ENCODE data around the gene PRKACG. TPM values are rescaled to one million over a fixed set of nuclear protein-coding genes. Genes with fewer than 3 reads are reported as not detected.
"Not testable (repeated sequence)": the region's sequence is repeated elsewhere in the genome, so short reads cannot be mapped to it uniquely, and the experiment has no call there.

The PRKACG gene
- total RNA-seq, 1 donor from 2014 or later: not detected

DNA sequence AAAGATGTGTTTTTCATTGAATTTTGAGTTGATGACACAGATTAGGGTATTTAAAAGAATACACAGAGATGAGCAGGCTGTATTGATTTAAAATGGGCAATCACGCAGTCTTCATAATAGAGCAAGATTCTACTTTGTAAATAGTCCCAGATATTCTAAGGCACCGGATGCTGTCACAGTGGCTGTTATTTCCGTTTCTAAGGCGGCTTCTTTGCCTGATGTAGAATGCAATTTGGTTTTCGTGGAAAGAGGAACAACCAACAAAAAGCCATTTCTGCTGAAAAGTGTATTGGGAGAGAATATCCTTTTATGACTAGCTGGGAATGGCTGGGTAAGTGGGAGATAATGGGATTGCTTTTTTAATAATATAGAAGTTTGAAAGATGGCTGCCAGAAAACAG lies 17.5 kb downstream of the PRKACG start:
- Mint-ChIP-seq H3K27me3 (ENCODE audit: insufficient read depth) (no peaks in the 10 kb centered on the region), H3K9me3 (no peaks in the 10 kb centered on the region), H3K4me3 (peak overlapping the region; percentile 21), H3K27ac (peak overlapping the region; percentile 62), H3K4me1 (ENCODE audit: low read depth) (peaks cover 38% of the 10 kb centered on the region), H3K36me3 (ENCODE audit: low read depth) (peaks cover 15% of the 10 kb centered on the region)
- no peak for DNase-seq (ENCODE audit: low spot score)
- intact Hi-C loops (cut with micrococcal nuclease): loop anchor here (5.0 kb wide), 3 partner anchors 79 to 149 kb away; no protein-coding TSS in a partner anchor

DNA sequence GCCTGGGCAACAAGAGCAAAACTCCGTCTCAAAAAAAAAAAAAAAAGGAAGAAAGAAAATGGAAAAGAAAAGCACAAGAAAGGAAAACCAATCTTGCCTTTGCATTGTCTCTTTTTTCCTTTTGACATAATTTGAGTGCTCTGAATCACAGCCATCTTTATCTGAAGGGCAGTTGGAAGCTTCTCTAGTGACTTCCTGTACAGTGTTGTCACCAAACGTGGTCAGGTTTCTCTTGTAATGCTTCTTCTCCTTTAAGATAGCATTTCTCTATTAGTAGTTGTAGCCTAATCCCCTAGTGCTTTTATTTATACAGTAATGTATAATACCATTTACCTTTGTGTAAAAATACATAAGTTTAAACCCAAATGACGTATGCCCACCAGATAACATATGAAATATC lies 18.1 kb downstream of the PRKACG start:
- Mint-ChIP-seq H3K36me3 (ENCODE audit: low read depth) (peaks cover 15% of the 10 kb centered on the region), H3K27ac (no peak overlapping the region), H3K4me1 (ENCODE audit: low read depth) (peaks cover 38% of the 10 kb centered on the region), H3K4me3 (no peak overlapping the region), H3K9me3 (no peaks in the 10 kb centered on the region), H3K27me3 (ENCODE audit: insufficient read depth) (no peaks in the 10 kb centered on the region)
- intact Hi-C loops (cut with micrococcal nuclease): loop anchor here (5.0 kb wide), 3 partner anchors 78 to 148 kb away; no protein-coding TSS in a partner anchor
- no peak for DNase-seq (ENCODE audit: low spot score)

DNA sequence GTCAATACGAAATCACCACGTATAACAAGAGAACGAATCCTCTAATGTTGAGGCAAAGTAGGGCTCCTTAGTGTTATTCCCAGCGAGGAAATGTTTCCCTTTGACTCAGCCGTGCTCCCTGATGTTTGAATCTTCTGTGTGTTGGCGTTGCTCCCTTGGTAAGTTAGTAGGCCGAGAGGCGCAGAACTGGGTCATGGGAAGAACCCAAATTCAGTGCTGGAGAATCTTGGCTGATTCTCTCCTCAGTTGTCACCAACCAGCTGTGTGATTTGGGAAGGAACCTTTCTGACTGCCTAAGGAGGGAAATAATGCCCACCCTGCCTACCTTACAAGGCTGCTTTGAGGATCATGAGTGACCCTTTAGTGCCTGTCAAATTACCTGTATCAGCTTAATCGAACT lies 22.5 kb downstream of the PRKACG start:
- H3K4me1 Mint-ChIP-seq (ENCODE audit: low read depth): peaks cover 9% of the 10 kb centered on the region
- peaks cover 1% of the 10 kb centered on the region for H3K36me3 Mint-ChIP-seq (ENCODE audit: low read depth)
- no peak for DNase-seq (ENCODE audit: low spot score)
- no peaks in the 10 kb centered on the region for H3K9me3 Mint-ChIP-seq
- intact Hi-C loops (cut with micrococcal nuclease): no loop called here
- H3K27me3 Mint-ChIP-seq (ENCODE audit: insufficient read depth): no peaks in the 10 kb centered on the region
- no peak overlapping the region for H3K4me3 Mint-ChIP-seq
- H3K27ac Mint-ChIP-seq: no peak overlapping the region

DNA sequence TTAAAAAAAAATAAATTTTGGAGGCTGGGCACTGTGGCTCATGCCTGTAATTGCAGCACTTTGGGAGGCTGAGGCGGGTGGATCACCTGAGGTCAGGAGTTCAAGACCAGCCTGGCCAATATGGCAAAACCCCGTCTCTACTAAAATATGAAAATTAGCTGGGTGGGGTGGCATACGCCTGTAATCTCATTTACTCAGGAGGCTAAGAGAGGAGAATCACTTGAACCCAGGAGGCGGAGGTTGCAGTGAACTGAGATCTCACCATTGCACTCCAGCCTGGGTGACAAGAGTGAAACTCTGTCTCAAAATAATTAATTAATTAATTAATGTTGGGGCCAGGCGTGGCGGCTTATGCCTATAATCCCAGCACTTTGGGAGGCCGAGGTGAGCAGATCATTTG lies 27.0 kb downstream of the PRKACG start:
- H3K4me3 Mint-ChIP-seq; H3K36me3 Mint-ChIP-seq (ENCODE audit: low read depth); H3K27me3 Mint-ChIP-seq (ENCODE audit: insufficient read depth); H3K9me3 Mint-ChIP-seq; intact Hi-C loops (cut with micrococcal nuclease); H3K27ac Mint-ChIP-seq; DNase-seq (ENCODE audit: low spot score): not testable (repeated sequence)
- H3K4me1 Mint-ChIP-seq (ENCODE audit: low read depth): peaks cover 33% of the 10 kb centered on the region

DNA sequence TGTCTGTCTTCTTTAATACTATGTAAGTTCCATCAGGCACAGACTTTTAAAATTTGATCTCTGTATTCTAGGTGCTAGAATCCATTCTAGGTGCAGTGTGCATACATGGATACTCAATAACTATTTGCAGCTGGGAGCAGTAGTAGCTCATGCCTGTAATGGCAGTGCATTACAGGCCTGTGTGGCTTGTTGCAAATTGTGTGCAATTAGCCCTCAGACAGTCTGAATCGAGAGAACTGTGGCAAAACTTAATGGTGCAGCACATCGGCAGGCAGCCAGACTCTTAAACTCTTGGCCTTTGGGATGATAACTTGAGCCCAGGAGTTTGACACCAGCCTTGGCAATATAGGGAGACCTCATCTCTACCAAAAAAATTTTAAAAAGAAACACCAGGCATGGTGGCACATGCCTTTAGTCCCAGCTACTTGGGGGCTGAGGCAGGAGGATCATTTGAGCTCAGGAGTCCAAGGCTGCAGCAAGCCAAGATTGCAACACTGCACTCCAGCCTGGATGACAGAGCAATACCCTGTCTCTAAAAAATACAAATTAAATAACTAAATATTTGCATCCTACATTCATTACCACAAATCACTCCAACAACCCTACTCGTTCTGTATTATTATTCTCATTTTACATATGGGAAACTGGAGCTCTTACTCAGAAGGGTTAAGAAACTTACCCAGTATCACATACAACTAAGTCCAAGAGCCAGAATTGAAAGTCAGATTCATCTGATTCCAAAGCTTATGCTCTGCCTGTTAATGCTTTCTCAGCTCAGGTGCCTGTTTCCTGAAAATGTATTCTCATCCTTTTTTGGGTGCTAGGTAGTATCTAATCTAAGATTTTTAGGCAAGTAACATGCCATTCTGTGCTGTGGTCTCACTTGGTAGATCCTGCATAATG lies 30.1 kb downstream of the PRKACG start:
- Mint-ChIP-seq H3K4me3 (peak overlapping the region; percentile 19), H3K4me1 (ENCODE audit: low read depth) (peaks cover 62% of the 10 kb centered on the region), H3K27ac (peak overlapping the region; percentile 41), H3K27me3 (ENCODE audit: insufficient read depth) (peaks cover 2% of the 10 kb centered on the region), H3K36me3 (ENCODE audit: low read depth) (peaks cover 4% of the 10 kb centered on the region), H3K9me3 (no peaks in the 10 kb centered on the region)
- intact Hi-C loops (cut with micrococcal nuclease): loop anchor here (1.0 kb wide), 1 partner anchor 9 kb away; no protein-coding TSS in a partner anchor
- no peak for DNase-seq (ENCODE audit: low spot score)

DNA sequence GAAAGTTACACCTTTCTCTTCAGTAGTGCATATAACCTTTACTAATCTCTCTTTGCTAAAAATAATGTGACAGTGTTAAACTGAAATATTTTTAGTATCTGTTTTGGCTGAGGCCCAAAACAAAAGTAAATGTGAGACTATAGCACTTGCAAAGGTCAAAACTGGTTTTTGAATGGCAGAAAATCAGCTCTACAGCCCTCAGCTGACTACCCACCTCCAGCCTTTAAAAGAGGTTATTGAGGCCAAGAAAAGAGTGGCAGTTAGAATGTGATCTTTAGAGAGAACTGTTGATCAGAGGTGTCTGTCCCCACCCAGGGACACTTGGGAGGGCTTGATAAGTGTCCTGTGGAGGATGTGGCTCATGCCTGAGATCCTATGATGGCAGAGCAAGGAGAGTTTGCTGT lies 30.9 kb downstream of the PRKACG start:
- DNase-seq (ENCODE audit: low spot score): no peak
- Mint-ChIP-seq H3K4me1 (ENCODE audit: low read depth) (peaks cover 68% of the 10 kb centered on the region), H3K9me3 (no peaks in the 10 kb centered on the region), H3K4me3 (peak overlapping the region; percentile 19), H3K36me3 (ENCODE audit: low read depth) (peaks cover 8% of the 10 kb centered on the region), H3K27me3 (ENCODE audit: insufficient read depth) (peaks cover 2% of the 10 kb centered on the region), H3K27ac (peak overlapping the region; percentile 56)
- intact Hi-C loops (cut with micrococcal nuclease): no loop called here

DNA sequence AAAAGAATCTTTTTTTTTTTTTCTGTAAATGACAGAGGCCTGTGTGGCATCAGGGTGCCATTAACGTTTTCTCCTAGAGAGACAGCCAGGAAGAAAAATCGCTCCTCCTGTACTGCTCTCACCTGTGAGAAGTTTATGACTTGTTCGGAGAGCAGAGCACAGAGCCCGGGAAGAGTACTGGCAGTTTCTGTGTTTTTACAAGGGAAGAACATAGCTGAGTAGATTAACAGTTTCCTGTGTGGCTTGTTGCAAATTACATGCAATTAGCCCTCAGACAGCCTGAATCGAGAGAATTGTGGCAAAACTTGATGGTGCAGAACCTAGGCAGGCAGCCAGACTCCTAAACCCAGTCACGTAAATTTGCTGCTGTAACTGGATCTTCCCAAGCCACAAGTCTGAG lies 32.1 kb downstream of the PRKACG start:
- H3K4me3 Mint-ChIP-seq: no peak overlapping the region
- peaks cover 10% of the 10 kb centered on the region for H3K36me3 Mint-ChIP-seq (ENCODE audit: low read depth)
- H3K4me1 Mint-ChIP-seq (ENCODE audit: low read depth): peaks cover 71% of the 10 kb centered on the region
- intact Hi-C loops (cut with micrococcal nuclease): no loop called here
- DNase-seq (ENCODE audit: low spot score): no peak
- peaks cover 2% of the 10 kb centered on the region for H3K27me3 Mint-ChIP-seq (ENCODE audit: insufficient read depth)
- H3K27ac Mint-ChIP-seq: peak overlapping the region; percentile 21
- no peaks in the 10 kb centered on the region for H3K9me3 Mint-ChIP-seq

DNA sequence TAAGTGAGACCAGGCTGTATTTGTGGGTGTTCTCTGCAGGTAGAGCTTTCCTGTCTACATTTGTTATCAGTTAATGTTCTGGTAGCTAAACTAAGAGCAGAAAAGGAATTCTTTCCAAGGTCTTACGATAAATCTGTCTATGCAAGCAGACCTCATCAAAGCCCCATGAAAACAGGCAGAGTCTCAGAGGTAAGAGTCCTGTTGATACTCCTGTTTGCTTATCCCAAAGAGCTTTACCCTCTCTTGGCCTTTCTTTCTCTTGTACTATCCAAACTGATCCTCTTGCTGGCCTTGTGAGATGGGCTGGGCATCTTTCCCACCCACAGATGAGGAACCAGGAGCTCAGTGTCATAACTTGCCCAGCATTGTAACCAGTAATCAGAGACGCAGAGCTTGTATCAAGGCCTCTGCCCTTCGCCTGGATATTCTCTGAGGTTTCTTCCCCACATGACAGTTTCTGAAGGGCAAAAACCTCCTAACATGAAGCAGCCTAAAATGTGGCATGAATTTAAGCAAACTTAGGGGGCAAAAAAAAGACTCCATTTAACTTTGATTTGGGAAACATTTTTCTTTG lies 33.5 kb downstream of the PRKACG start:
- Mint-ChIP-seq H3K36me3 (ENCODE audit: low read depth) (peaks cover 14% of the 10 kb centered on the region), H3K9me3 (no peaks in the 10 kb centered on the region), H3K4me1 (ENCODE audit: low read depth) (peaks cover 79% of the 10 kb centered on the region), H3K27ac (peak overlapping the region; percentile 72), H3K4me3 (peak overlapping the region; percentile 17), H3K27me3 (ENCODE audit: insufficient read depth) (peaks cover 2% of the 10 kb centered on the region)
- intact Hi-C loops (cut with micrococcal nuclease): no loop called here
- DNase-seq (ENCODE audit: low spot score): no peak

DNA sequence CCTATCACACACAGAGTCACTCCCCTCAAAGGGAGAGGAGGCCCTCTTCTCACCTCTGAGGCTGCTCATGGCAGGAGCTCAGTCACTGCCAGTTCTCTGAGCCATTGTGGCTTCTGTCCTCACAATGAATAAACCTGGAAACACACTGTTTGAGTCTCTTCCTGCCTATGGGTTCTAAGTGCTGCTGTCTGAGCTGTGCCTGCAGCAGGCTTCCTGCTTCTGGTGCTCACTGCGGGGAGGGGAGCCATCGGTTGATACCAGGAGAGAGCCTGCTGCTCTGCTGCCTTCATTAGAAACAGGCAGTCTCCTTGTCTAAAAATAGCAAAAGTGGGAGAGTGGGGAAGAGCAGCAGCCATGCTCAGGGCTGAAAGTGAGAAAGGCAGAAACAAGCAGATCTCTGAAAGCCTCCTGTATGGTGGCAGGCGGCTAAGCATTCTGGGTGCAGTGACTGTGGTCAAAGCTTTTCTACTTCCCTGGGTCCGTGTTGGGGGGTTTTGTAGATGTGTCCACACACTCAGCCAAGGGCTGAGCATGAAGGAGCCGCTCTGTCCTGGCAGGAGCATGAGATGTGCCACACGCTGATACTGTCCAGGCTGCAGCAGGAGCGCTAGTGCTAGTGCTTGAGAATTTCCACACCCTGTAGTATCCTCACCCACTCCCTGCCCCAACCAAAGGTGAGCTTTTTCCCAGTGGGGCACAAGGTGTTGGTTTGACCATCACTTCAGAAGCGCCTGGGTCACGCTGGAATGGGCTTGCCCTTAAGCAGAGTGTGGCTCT lies 34.2 kb downstream of the PRKACG start:
- DNase-seq (ENCODE audit: low spot score): peak; percentile 38
- peaks cover 85% of the 10 kb centered on the region for H3K4me1 Mint-ChIP-seq (ENCODE audit: low read depth)
- peaks cover 2% of the 10 kb centered on the region for H3K27me3 Mint-ChIP-seq (ENCODE audit: insufficient read depth)
- intact Hi-C loops (cut with micrococcal nuclease): loop anchor here (1.0 kb wide), 4 partner anchors 27 to 326 kb away; no protein-coding TSS in a partner anchor
- H3K27ac Mint-ChIP-seq: peak overlapping the region; percentile 97
- peaks cover 14% of the 10 kb centered on the region for H3K36me3 Mint-ChIP-seq (ENCODE audit: low read depth)
- H3K4me3 Mint-ChIP-seq: peak overlapping the region; percentile 69
- no peaks in the 10 kb centered on the region for H3K9me3 Mint-ChIP-seq

DNA sequence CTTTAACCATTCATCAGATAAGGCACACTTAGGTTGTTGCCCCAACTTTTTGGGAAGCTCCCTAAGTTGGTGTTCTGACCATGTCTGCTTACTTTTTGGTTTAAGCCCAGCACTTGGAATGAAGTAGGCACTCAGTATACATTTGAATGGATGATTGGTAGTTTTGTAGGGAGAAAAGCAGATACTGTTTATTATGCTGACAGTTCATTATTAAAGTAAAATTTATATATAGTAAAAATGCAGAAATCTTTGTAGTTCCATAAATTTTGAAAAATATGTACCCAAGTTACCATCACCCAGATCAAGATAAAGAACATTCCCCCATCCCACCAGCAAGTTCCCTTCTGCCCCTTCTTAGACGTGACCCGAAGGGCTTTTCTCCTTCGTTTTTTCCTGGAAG lies 35.4 kb downstream of the PRKACG start:
- Mint-ChIP-seq H3K9me3 (no peaks in the 10 kb centered on the region), H3K27me3 (ENCODE audit: insufficient read depth) (peaks cover 2% of the 10 kb centered on the region), H3K4me1 (ENCODE audit: low read depth) (peaks cover 85% of the 10 kb centered on the region), H3K4me3 (no peak overlapping the region), H3K36me3 (ENCODE audit: low read depth) (peaks cover 19% of the 10 kb centered on the region), H3K27ac (no peak overlapping the region)
- DNase-seq (ENCODE audit: low spot score): no peak
- intact Hi-C loops (cut with micrococcal nuclease): no loop called here

DNA sequence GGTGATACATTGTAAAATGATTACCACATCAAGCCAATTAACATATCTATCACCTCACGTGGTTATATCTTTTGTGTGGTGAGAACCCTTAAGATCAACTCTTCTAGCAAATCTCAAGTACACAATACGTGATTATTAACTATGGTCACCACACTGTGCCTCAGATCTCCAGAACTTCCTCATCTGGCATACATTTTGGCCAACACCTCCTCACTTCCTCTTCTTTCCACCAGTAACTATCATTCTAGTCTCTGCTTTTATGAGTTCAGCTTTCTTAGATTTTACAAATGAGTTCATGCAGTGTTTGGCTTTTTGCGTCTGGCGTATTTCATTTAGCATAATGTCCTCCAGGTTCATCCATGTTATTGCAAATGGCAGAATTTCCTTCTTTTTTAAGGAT lies 35.8 kb downstream of the PRKACG start:
- peaks cover 19% of the 10 kb centered on the region for H3K36me3 Mint-ChIP-seq (ENCODE audit: low read depth)
- no peak overlapping the region for H3K4me3 Mint-ChIP-seq
- intact Hi-C loops (cut with micrococcal nuclease): no loop called here
- no peaks in the 10 kb centered on the region for H3K9me3 Mint-ChIP-seq
- H3K4me1 Mint-ChIP-seq (ENCODE audit: low read depth): peaks cover 85% of the 10 kb centered on the region
- H3K27me3 Mint-ChIP-seq (ENCODE audit: insufficient read depth): peaks cover 2% of the 10 kb centered on the region
- peak overlapping the region; percentile 14 for H3K27ac Mint-ChIP-seq
- no peak for DNase-seq (ENCODE audit: low spot score)

DNA sequence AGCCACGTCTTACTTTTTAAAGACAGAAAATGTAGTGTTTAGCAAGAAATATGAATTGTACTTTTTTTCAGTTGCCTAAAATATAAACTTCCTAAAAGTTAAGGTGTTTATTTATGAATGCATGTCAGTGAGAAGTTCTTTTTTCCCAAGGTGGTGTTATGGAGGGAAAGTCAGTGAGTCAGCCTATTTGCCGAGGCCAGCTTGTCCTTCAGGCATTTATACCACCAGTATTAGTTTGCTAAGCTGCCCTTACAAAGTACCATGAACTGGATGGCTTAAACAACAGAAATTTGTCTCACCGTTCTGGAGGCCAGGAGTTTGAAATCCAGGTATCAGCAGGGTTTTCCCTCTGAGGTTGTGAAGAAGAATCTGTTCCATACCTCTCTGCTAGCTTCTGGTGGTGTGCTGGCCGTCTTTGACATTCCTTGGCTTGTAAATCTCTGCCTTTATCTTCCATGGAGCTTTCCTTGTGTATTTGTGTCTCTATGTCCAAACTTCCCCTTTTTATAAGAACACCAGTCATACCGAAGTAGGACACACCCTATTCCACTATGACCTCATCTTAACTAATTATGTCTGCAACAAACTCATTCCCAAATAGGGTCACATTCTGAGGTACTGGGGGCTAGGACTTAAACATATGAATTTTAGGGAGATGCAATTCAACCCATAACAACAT lies 38.4 kb downstream of the PRKACG start:
- H3K27me3 Mint-ChIP-seq (ENCODE audit: insufficient read depth): peaks cover 2% of the 10 kb centered on the region
- H3K36me3 Mint-ChIP-seq (ENCODE audit: low read depth): peaks cover 28% of the 10 kb centered on the region
- peak overlapping the region; percentile 35 for H3K4me3 Mint-ChIP-seq
- intact Hi-C loops (cut with micrococcal nuclease): no loop called here
- H3K9me3 Mint-ChIP-seq: no peaks in the 10 kb centered on the region
- peak overlapping the region; percentile 87 for H3K27ac Mint-ChIP-seq
- peaks cover 75% of the 10 kb centered on the region for H3K4me1 Mint-ChIP-seq (ENCODE audit: low read depth)
- DNase-seq (ENCODE audit: low spot score): no peak
